ENCODE data around the gene WDR46.

GRCh38 chr6:33316603-33317418 is 27.8 kb upstream of the WDR46 start:
- TF ChIP-seq, protein P1, sequence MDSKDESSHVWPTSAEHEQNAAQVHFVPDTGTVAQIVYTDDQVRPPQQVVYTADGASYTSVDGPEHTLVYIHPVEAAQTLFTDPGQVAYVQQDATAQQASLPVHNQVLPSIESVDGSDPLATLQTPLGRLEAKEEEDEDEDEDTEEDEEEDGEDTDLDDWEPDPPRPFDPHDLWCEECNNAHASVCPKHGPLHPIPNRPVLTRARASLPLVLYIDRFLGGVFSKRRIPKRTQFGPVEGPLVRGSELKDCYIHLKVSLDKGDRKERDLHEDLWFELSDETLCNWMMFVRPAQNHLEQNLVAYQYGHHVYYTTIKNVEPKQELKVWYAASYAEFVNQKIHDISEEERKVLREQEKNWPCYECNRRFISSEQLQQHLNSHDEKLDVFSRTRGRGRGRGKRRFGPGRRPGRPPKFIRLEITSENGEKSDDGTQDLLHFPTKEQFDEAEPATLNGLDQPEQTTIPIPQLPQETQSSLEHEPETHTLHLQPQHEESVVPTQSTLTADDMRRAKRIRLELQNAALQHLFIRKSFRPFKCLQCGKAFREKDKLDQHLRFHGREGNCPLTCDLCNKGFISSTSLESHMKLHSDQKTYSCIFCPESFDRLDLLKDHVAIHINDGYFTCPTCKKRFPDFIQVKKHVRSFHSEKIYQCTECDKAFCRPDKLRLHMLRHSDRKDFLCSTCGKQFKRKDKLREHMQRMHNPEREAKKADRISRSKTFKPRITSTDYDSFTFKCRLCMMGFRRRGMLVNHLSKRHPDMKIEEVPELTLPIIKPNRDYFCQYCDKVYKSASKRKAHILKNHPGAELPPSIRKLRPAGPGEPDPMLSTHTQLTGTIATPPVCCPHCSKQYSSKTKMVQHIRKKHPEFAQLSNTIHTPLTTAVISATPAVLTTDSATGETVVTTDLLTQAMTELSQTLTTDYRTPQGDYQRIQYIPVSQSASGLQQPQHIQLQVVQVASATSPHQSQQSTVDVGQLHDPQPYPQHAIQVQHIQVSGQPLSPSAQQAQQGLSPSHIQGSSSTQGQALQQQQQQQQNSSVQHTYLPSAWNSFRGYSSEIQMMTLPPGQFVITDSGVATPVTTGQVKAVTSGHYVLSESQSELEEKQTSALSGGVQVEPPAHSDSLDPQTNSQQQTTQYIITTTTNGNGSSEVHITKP (tag by site-specific recombination; IDR thresholded peaks at IDR 0.05) = no peak
- TF ChIP-seq ZNF146 (tag by site-specific recombination; IDR thresholded peaks at IDR 0.05) = no peak
- TF ChIP-seq CTCF (tag by site-specific recombination; IDR thresholded peaks at IDR 0.05) = no peak
- TF ChIP-seq ZNF776 (tag by site-specific recombination; IDR thresholded peaks at IDR 0.05; ENCODE audit: borderline replicate concordance) = no peak
- TF ChIP-seq, protein P2, sequence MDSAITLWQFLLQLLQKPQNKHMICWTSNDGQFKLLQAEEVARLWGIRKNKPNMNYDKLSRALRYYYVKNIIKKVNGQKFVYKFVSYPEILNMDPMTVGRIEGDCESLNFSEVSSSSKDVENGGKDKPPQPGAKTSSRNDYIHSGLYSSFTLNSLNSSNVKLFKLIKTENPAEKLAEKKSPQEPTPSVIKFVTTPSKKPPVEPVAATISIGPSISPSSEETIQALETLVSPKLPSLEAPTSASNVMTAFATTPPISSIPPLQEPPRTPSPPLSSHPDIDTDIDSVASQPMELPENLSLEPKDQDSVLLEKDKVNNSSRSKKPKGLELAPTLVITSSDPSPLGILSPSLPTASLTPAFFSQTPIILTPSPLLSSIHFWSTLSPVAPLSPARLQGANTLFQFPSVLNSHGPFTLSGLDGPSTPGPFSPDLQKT (IDR thresholded peaks at IDR 0.05; ENCODE audit: borderline replicate concordance, low read depth, low read length) = no peak

All from HEK293 (cell line).